Measurements from ENCODE around the gene APLN. TPM values are rescaled to one million over a fixed set of nuclear protein-coding genes. Genes with fewer than 3 reads are reported as not detected.

Gene APLN
- total RNA-seq, 1 donor: not detected

DNA sequence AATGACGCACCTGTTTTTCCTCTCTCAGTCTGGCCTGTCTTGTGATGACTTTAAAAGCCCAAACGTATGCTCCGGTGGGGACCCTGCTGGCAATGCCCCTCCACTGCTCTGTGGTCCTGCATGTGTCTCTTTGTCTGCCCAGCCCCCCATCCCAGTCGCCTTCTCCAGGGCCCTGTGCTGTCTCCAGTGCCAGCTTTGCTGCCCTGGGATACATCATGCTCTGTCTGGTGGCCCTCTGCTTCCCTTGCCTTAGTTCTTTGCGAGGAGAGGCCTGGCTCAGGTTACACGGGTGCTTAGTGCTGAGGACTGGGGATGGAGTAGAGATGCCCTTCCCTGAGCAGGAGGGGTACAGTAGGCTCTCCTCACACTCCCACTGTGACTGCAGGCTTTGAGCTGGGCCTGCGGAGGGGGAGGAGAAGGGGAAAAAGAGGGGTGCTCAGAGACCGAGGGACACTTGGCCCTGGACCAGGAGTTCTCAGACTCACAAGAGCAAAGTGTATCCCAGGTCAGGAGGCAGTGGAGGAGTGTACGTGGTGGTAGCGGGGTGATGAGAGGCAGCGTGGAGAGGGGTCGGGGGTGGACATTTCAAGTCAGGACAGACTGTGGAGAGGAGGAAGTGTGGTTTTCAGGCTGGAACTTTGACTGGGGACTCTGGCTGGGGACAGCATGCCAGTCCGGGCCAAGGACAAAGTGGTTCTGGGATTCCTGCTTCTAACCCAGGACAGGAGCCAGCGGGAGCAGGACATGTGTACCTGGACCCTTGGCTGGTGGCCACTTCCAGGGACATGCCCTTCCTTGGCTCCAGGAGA lies 2.8 kb downstream of the APLN start:
- Histone ChIP-seq H3K4me3 (ENCODE audit: low read length) (no peak overlapping the region), H3K27me3 (ENCODE audit: insufficient read depth, low read length) (peaks cover 6% of the 10 kb centered on the region), H3K9me3 (ENCODE audit: low read depth, low read length) (no peaks in the 10 kb centered on the region), H3K4me1 (ENCODE audit: insufficient read depth, low read length) (peaks cover 16% of the 10 kb centered on the region)

DNA sequence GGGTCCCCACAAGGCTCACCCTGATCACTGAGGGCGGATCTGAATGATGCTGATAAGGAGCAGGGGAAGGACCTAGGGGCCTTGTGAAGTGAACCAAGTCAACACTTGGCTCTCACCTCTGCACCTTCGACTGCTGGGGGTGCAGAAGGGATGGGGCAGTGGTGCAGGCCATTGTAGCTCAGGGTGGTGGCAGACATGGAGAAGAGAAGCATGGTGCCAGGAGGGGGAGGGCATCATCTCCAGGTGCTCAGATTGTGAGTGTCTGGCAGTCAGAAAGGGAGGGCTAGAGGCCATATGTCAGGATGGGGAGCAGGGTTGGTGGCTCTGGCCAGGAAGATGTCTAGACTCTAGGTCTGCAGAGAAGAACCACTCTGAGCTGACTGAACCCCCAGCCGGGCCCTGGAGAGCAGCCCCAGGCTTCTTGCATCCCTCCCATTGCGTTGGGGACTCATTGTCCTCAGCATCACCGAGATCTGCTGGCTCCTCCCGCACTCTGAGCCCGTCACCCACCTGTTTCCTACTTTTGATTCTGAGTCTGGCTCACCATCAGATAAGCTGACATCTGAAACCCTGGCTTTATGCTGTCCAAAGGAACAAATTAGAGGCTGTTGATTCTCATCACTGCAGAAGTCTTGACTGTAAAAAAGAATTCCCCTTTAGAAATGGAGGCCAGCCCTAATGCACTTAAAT lies 3.8 kb downstream of the APLN start:
- H3K9me3 ChIP-seq (ENCODE audit: low read depth, low read length): no peaks in the 10 kb centered on the region
- no peak overlapping the region for H3K4me3 ChIP-seq (ENCODE audit: low read length)
- H3K4me1 ChIP-seq (ENCODE audit: insufficient read depth, low read length): peaks cover 16% of the 10 kb centered on the region
- peaks cover 6% of the 10 kb centered on the region for H3K27me3 ChIP-seq (ENCODE audit: insufficient read depth, low read length)

GRCh38 chrX:129650183-129650689 lies 4.5 kb downstream of the APLN start:
- no peaks in the 10 kb centered on the region for H3K9me3 ChIP-seq (ENCODE audit: low read depth, low read length)
- H3K27me3 ChIP-seq (ENCODE audit: insufficient read depth, low read length): peaks cover 4% of the 10 kb centered on the region
- peaks cover 12% of the 10 kb centered on the region for H3K4me1 ChIP-seq (ENCODE audit: insufficient read depth, low read length)
- no peak overlapping the region for H3K4me3 ChIP-seq (ENCODE audit: low read length)

DNA sequence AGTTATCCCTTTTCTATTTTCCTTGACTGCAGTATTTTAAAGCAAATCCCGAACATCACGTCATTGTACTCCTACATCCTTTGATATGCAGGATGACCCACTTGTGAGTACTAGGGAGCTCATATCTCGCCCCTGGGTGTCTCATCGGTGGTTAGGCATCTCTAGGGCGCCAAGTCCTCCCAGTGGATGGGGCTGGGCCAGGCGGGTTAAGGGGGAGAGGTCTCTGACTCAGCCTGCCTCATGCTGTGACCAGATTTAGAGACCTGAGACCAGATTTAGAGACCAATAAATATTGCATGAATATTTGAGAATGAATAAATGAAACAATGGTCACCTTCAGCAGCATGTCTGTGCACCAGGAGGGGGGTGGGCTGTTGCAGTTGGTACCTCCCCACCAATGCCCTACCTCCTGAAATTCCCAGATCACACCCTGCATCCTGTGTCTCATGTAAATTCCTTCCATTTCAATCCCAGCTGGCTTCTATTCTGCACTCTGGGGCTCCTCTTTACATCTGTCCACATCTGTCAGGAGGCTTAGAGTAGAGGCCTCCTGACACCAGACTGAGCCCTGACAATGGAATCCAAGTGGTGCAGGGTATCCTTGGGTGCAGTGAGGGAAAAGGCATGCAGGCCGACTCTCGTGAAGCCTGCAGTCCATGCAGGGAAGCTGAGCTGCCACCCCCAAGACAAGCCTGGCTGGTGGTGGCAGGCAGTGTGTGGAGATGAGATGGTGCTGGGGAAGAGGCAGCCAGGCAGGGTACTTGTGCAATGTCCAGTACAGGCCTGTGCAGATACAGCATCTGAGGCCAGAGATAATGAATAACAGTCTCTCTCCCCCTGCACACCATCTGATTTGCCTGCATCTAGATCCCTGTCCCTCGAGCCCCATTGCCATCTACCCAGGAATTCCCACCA lies 5.2 kb downstream of the APLN start:
- Histone ChIP-seq H3K9me3 (ENCODE audit: low read depth, low read length) (no peaks in the 10 kb centered on the region), H3K4me1 (ENCODE audit: insufficient read depth, low read length) (peaks cover 7% of the 10 kb centered on the region), H3K27me3 (ENCODE audit: insufficient read depth, low read length) (peaks cover 4% of the 10 kb centered on the region), H3K4me3 (ENCODE audit: low read length) (no peak overlapping the region)

- H3K9me3 ChIP-seq (ENCODE audit: low read depth, low read length): no peaks in the 10 kb centered on the region
- peaks cover 4% of the 10 kb centered on the region for H3K27me3 ChIP-seq (ENCODE audit: insufficient read depth, low read length)
- no peak overlapping the region for H3K4me3 ChIP-seq (ENCODE audit: low read length)
- H3K4me1 ChIP-seq (ENCODE audit: insufficient read depth, low read length): peaks cover under 1% of the 10 kb centered on the region
These were observed 6.1 kb downstream of the APLN start for GRCh38 chrX:129648514-129649267.

DNA sequence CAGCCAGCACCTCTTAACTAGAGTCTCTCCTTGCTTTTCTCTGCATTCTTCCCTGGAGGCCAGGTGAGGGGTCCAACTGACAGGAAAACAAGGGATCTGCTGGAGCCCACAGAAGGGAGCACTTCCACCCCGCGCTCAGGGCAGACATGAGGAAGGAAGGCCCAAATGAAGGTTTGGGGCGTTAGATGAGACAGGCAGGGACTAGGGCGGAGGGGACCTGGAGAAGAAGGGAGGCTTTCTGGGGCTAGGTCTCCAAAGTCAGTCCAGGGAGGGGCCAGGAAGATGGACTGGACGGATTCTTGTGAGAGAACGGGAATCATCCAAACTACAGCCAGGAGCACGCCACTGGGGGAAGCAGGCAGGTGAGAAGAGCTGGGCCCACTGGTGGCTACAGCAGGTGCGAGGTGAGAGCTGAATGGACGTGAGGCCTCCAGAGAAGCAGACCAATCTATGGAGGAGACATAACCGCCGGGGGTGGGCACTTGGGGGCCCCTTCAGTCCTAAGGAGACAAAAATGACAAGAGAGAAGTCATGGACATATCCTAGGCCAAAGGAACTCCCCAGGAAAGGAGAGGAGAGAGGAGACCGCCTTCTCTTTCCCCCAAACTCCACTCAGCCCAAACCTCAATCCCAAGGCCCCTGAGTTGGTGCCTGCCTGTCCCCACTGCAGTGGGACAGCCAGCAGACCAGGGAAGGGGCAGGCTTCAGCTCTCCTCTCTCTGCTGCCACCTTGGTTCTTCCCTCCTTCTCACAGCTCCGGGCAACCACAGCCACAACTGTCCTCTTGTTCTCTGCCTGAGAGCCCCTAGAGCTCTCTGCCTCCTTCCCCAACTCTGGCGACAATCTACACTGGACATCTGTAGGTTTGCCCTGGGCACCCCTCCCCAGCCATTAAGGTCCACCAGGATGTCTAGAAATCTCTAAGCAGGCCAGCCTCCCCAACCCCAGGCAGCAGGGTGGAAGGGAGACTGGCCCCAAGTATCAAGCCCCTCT lies 7.0 kb downstream of the APLN start:
- H3K4me3 ChIP-seq (ENCODE audit: low read length): no peak overlapping the region
- H3K9me3 ChIP-seq (ENCODE audit: low read depth, low read length): no peaks in the 10 kb centered on the region
- H3K4me1 ChIP-seq (ENCODE audit: insufficient read depth, low read length): no peaks in the 10 kb centered on the region

GRCh38 chrX:129646566-129647417 lies 8.0 kb downstream of the APLN start:
- H3K4me1 ChIP-seq (ENCODE audit: insufficient read depth, low read length): no peaks in the 10 kb centered on the region
- H3K9me3 ChIP-seq (ENCODE audit: low read depth, low read length): no peaks in the 10 kb centered on the region
- H3K4me3 ChIP-seq (ENCODE audit: low read length): no peak overlapping the region
- no peaks in the 10 kb centered on the region for H3K27me3 ChIP-seq (ENCODE audit: insufficient read depth, low read length)

More for the DNA sequence above, 7.0 kb downstream of the APLN start:
- H3K27me3 ChIP-seq (ENCODE audit: insufficient read depth, low read length): no peaks in the 10 kb centered on the region

DNA sequence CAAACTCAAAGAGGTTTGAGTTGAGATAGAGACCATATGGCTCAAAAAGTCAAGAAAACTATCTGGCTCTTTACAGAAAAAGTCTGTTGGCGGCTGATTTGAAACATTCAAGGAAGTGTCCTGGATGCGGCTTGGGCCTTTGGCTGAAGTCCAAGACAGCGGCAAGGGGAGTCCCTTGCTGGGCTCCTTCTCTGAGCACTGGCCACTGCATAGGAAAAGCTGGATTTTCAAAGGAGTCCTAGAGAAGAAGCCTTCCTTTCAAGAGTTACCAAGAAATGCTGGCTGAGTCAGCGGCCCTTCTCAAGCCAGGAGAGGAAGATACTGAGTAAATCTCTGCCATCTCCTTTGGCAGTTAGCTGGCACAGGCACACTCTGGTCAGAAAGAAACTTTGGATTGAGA lies 12.1 kb downstream of the APLN start:
- Histone ChIP-seq H3K9me3 (ENCODE audit: low read depth, low read length) (no peaks in the 10 kb centered on the region), H3K4me1 (ENCODE audit: insufficient read depth, low read length) (no peaks in the 10 kb centered on the region), H3K4me3 (ENCODE audit: low read length) (no peak overlapping the region), H3K27me3 (ENCODE audit: insufficient read depth, low read length) (no peaks in the 10 kb centered on the region)

DNA sequence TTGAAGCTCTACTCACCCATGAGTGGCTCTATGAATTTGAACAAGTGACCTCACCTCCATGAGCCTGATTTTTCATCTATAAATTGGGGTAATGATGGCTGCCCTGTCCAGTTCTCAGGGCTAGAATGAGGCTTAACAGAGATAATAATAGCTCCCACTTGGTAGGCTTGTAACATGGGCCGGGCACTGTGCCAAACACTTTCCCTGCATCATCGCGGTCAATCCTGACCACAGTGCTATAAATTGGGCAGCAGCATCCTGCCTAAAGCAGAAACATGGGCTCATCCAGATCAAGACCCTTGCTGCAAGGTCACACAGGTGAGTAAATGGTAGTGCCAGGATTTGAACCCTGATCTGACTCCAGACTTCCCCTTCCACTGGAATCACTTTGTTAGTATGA lies 12.8 kb downstream of the APLN start:
- Histone ChIP-seq H3K27me3 (ENCODE audit: insufficient read depth, low read length) (no peaks in the 10 kb centered on the region), H3K4me1 (ENCODE audit: insufficient read depth, low read length) (no peaks in the 10 kb centered on the region), H3K4me3 (ENCODE audit: low read length) (no peak overlapping the region), H3K9me3 (ENCODE audit: low read depth, low read length) (no peaks in the 10 kb centered on the region)

GRCh38 chrX:129641469-129641868 lies 13.3 kb downstream of the APLN start:
- Histone ChIP-seq H3K9me3 (ENCODE audit: low read depth, low read length) (no peaks in the 10 kb centered on the region), H3K4me1 (ENCODE audit: insufficient read depth, low read length) (no peaks in the 10 kb centered on the region)

DNA sequence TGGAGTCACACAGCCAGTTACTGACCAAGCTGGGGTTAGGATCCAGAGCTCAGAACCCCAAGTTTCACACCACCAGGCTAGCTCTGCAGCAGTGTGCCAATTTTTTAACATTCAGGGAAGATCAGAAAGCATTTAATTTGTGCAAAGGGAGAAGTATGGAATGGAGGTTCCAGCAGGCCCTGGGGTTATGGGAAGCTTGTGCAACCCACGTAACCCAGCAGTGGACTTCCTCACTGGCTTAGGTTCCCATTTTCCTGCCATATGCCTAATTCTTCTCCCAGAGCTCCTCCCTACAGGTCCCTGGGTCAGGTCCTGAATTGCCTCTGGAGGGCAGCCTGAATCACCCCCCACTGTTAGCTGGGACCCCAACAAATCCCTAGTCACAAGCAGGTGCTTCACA lies 14.0 kb downstream of the APLN start:
- H3K27me3 ChIP-seq (ENCODE audit: insufficient read depth, low read length): no peaks in the 10 kb centered on the region
- no peaks in the 10 kb centered on the region for H3K9me3 ChIP-seq (ENCODE audit: low read depth, low read length)
- H3K4me3 ChIP-seq (ENCODE audit: low read length): no peak overlapping the region
- no peaks in the 10 kb centered on the region for H3K4me1 ChIP-seq (ENCODE audit: insufficient read depth, low read length)

More at GRCh38 chrX:129641469-129641868, 13.3 kb downstream of the APLN start:
- H3K27me3 ChIP-seq (ENCODE audit: insufficient read depth, low read length): no peaks in the 10 kb centered on the region
- no peak overlapping the region for H3K4me3 ChIP-seq (ENCODE audit: low read length)

DNA sequence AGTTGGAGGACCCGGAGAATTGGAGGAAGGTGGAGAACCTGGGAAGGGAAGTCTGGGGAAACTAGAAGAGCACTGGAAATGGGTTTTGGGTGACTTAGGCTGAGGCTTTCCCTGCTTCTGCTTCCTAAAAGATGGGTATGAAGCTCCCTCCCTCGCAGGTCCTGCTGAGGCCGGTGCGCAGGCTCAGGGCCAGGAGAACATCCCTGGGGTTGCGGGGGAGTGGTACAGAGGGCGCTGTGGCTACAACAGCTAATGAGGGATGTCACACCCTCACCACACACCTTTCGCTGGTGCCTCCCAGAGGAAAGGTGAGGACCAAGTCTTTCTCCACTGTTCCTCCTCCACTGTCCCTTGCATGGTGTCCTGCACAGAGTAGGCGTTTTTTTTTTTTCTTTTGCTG lies 15.8 kb downstream of the APLN start:
- Histone ChIP-seq H3K4me1 (ENCODE audit: insufficient read depth, low read length) (no peaks in the 10 kb centered on the region), H3K27me3 (ENCODE audit: insufficient read depth, low read length) (no peaks in the 10 kb centered on the region), H3K9me3 (ENCODE audit: low read depth, low read length) (no peaks in the 10 kb centered on the region), H3K4me3 (ENCODE audit: low read length) (no peak overlapping the region)

All from mononuclear cell (primary cell).